COLO829 (cell line): ENCODE results near the gene BEGAIN.

Source experiments
- DNase-seq: peaks from one replicate; pipeline ENCODE4 v3.0.0; 2012; ENCODE audit warnings: low spot score

BEGAIN gene

DNA sequence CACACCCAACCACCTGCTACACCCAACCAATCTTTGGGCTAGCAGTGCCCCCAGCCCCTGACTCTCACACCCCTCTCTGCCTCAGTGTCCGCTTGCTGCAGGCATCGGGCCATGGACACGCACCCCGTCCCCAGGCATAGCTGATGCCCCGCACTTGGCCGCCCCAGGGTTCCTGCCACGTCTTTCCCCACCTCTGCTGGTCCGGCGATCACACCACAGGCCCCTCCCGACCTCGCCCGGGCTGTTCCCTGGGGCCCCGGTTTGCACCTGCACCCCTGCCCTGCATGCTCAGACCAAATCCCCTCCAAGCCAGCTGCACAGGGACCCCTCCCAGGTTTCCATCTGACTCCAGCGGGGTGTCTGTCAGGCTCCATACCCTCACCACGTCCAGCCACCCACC lies 38.3 kb downstream of the BEGAIN start:
- DNase-seq, result no peak

DNA sequence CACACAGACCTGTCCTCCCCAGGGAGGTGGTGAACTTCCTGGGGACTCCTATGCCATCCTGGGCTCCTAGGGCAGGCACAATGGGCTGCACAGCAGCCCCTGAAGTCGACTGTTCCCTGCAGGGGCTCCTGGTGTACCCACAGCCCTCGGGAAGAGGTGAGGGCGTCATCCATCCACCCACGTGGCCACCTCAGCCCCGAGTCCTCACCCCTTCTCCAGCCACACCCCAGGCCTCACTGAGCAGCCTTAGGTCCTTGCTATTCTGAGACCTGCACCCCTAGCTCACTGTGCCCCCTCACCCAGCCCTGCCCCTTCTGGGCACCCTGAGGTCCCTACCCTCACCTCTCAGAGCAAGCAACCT lies 38.9 kb downstream of the BEGAIN start:
- no peak for DNase-seq

DNA sequence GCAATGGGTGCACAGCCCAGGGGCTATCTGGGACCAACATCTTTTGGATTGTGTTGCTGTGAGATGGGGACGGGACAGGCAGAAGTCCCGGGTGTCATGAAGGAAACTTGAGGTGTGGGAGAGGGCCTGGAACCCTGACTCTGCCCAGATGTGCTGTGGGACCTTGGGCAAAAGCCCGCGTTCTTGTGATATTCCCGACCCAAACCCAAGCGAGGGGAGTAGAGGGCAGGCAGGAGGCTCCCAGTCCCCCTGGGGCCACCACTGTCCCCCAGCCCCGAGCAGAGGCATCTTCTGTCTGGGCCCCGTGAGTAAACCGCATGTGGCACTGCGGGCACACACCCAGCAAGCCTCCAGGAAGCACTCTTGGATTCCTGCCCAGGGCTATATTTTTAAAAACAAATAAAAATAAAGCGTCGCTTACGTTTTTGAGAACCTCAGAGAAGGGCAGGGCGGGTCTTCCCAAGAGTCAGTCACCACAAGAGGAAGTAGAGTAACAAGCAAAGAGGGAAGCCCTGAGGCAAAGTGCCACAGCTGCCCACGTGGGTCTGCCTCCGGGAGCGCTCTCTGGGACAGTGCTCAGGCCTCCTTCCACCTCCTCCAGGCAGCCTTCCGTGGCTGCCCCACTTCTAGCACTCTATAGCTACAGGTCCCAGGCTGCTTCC lies 39.5 kb downstream of the BEGAIN start:
- DNase-seq, result no peak

DNA sequence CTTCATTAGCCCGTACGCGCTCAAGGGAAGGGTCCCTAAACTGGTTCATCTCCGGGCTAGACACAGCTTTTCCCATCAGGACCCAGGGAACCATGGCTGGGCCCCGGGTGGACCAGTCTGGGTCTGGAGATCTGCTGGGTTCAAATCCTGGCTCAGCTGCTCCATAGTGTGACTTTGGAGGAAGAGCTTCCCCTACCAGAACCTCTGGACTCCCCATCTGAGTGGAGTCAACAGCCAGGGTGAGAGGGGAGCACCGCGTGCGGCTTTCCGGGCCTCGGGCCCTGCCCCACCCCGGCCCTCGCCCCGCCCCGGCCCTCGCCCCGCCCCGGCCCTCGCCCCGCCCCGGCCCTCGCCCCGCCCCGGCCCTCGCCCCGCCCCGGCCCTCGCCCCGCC lies 41.2 kb downstream of the BEGAIN start:
- DNase-seq, result no peak

DNA sequence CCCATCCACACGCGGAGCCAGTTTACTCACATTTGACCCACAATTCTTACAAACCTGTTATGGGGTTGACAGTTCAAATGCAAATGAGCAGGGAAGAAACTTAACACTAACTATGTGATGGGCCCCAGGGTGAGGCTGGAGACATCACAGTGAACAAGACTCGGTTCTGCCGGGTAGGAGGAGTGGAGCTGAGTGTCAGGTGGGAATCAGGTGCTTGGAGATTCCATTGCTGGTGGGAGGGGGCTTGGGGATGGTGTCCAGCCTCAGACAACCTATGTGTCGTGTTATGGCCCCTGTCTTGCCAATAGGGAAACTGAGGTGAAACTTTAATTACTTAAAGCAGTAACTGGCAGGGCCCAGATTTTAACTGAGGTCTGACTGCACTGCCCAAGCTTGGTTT lies 41.9 kb downstream of the BEGAIN start:
- no peak for DNase-seq

DNA sequence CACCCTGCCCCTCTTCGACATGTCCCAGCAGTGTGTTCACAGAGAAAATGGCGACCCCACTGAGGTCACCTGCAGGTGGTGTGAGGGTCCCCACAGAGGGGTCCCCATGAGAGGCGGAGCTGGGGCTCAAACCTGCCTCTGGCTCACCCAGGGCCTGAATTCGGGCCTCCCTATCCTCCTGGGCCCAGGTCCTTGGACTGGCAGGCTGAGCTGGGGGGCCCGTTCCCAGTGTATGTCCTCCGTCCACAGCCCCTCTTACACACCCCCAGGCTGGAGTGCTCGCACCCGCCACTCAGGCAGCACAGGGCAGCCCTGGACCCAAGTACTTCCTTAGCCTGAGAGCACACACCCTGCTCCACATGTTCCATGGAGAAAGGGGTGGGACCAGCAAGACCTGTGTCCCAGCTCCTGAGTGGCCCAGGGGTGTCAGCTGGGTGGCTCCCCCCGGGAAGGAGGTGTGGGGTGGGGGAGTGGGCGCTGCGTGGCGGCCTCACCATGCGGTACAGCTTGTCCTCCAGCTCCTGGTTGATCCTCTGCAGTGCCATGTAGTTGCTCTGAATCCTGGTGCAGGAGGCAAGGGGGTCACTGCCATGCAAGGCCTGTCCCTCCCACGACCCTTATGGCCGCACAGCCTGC lies 42.6 kb downstream of the BEGAIN start:
- no peak for DNase-seq

DNA sequence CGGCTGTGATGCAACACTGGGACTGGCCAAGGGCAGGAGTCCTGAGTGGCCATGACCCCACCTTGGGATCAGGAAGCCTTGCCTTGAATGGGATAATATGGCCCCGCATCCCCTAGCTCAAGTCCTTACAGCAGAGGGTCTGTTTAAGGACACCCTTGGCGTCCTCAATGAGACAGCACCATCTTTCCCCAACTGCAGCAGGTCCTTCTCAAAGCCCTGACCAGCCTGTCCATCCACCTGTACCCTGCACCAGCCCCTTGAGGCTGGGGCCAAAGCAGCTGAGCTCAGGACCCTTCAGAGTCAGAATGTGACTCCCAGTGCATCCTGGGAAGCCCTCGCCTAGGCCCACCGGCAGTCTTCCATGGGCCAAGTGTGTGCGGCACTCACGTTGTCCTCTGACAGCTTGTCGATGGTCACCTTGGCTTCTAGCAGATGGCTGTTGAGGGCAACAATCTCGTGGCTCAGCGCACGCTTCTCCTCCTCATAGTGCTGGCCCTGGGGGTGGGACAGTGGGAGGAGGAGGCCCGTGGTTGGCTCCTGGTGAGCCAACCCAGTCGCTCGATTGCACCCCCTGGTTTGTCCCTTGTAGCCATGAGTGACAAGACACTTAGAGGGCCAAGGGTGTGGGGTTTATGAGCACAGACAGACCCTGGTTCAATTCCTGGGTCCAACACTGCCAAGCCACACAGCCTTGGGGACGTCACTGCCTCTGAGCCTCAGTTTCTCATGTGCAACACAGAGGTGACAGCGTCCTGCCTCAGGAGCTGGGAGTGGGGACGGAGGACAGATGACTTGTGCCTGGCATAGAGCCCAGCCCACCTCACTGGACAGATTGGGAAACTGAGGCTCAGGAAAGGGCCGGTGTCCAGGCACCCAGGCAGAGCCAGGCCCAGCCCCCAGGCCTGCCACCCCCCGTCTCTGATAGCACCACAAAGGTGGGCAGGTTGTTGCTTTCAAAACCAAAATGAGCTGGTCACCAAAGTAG lies 43.5 kb downstream of the BEGAIN start:
- no peak for DNase-seq

DNA sequence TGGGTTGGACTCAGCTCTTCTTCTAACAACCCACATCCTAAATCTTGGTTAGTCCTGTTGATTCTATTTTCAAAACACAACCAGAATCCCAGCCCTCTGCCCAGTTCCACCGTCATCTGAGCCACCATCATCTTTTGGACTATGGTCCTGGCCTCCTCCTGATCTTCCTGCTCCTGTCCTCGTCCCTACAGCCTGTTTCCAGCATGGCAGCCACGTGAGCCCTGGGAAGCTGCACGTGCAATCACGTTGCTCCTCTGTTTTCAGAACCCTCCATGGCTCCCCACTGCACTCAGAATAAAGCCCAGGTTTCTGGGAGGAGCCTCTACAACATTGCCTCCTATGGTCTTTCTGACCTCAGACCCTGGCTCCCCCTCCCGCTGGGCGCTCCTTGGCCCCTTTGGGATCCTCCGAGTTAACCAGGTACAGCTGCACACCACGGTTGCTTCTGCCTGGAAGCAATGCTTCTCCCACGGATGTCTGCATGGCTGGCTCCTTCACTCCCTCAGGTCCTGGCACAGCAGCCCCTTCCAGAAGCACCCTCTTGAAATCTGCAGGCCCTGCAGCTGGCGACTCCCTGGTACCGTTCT lies 44.5 kb downstream of the BEGAIN start:
- no peak for DNase-seq

DNA sequence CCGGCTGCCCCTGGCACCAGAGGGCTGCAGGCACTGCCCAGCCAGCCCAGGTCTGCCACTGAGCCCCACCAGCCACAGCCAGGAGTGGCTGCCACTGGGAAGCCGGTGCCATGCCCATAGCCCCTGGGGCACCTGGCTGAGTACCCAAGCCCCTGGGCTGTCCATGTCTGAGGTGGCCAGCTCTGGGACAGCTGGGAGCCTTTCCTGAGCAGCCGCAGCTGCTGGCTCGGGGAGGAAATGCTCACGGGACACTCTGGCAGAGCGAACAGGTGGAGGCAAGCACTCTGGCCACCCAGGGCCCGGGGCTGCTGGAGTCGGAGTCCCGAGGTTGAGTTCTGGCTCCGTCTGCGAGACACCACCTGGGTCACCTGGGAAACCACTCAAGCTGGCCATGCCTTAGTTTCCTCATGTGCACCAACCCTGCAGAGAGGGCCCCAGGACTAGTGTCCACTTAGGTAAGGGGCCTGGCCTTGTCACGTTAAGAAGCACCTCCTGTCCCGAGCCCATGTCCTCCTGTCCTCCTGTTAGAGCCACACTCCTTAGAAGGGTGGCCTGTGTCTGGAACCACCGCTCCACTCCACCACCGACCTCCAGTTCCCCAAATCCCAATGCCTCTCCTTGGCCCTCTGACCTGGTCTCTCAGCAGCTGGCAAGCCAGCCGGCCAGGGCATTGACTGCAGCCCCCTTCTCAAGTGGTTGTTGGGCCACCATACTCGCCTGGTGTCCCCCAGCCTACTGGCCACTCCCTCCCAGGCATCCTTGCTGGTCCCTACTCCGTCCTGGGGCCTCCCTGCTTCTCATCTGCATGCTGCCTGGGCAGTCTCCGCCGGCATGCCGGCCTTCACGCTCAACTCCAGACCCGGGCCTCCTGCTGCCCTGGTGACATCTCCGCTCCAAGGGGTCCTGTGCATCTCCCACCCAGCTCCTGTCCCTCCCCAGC lies 45.3 kb downstream of the BEGAIN start:
- no peak for DNase-seq

DNA sequence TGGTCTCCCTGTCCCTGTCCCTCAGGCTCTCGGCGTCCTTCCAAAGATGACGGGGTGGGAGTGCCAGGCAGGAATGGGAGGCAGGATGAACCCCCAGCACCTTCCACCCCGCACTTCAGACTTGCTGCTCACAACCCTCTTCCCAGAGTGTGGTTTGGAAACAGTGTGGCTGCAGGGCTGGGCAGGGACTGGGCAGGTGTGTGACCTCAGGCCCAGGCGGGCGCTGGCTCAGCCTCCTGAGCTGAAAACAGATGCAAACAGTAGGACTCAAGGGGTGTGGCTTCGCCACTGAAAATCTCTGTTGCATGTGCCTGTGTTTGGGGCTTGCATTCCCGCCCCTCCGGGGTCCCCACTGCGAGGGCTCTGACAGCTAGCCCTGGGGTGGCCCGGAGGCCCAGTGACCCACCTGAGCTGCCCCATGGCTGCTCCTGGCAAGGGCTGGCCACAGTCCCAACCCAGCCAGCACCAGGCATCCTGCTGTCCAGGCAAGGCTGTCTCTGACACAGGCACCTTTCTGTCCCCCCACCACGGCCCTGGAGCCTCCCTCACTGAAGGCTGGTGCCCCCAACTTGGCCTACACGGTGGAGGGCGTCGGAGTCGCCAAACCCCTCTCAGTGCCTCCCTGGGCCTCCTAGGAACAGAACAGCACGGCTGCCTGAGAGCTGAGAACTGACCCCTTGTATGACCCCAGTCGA lies 46.1 kb downstream of the BEGAIN start:
- DNase-seq, result no peak

DNA sequence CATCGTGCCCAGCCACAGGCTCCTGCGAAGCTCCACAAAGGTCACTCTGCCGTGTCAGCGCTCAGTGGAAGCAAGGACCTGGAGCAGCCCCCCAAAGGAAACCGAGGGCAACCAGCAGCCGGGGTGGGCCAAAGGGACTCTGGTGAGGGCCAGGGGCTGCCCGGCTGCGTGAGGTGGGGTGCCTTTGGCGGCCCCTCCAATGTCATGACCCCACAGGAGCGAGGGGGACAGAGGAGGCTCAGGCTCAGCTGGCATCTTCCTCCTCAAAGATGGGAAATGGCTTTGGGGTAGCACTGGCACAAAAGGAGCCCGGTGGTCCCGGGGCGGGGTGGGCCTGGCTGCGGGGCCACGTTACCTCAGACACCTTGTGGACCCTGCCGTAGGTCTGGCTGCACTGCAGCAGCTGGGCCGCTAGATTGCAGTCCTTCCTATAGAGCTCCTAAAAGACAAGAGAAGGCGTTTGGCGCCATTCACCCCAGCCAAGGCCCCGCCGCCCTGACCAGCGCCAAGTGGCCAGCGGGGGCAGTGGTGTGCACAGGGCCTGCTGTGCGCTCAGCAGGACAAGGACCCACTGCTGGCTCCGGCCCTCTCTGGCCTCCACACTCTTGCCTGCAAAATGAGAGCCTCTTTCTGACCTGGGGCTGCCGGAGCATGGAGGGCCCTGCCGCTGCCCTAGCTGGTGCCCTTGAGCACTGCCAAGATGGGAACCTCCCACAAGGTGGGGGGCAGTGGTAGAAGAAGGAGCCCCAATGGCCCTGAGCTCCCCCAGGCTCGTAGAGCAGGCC lies 46.9 kb downstream of the BEGAIN start:
- peak; percentile 35 for DNase-seq

DNA sequence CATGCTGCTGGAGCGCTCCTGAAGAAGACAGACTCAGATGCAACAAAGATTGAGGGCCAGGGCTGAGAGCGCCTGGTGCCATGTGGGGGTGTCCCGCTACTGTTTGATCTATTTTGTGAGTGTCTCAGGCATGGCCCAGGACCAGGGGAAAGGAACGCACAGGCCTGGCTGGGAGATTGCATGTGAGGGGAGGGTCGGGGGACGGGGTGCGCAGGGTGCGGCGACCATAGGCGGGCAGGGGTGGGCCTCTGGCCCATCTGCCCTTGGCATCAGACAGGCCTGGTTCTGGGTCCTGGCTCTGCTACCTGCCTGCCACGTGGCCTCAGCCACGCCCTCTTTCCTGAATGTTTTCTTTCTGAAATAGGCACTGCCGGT lies 47.5 kb downstream of the BEGAIN start:
- no peak for DNase-seq

DNA sequence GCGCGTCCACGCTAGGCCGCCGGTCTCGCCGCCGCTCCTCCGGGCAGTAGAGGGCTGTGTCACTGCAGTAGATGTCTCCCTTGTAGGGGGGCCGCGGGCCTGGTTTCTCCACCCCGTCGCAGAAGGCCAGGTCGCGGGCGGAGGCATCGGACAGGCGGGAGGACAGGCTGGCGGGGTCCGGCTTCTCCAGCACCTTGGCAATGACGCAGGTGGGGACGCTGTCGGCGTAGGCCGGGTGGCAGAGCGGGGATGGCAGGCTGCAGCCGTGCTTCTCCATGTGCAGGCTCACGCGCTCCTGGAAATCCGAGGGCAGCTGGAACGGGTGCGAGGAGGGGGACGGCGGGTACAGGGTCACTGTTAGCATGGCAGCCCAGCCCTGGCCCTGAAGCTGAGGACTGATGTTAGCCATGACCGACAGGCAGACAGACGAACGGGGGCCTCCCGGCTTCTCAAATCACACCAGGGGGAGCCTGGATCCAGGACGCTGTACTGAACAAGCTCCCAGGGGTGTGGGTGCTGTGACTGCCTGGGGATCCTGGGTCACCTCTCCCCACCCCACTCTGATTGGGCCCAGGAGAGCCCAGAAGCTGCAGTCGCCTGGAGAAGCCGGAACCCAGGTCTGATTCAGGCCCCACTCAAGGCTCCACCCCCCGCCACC lies 48.1 kb downstream of the BEGAIN start:
- DNase-seq, result no peak

DNA sequence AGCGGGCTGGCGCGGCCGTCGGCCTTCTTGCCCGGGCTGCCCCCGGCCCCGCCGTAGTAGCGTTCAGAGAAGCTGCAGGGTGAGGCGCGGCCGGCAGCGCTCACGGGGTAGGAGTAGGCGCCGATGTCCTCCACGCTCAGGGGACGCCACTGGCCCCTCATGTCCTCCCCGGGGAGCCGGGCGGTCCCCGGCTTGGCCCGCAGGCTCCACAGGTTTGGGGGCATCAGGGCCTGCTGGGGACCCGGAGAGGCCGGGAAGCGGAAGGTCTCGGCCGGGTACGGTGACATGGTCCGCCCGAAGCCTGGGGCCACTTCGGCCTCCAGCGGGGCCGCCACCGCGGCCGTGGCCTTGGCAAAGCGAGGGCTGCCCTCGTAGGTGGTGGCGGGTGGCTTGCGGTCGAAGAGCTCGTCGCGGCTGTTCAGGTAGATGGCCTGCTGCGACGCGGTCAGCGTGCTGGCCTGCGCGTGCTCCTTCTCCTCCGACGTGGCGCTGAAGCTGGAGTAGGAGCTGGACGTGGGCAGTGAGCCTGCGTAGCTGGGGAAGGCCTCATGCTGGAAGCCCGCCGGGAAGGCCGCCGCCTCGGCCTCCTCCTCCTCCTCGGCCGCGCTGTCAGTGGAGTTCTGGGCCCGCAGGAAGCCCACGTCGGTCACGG lies 48.7 kb downstream of the BEGAIN start:
- DNase-seq, result no peak

DNA sequence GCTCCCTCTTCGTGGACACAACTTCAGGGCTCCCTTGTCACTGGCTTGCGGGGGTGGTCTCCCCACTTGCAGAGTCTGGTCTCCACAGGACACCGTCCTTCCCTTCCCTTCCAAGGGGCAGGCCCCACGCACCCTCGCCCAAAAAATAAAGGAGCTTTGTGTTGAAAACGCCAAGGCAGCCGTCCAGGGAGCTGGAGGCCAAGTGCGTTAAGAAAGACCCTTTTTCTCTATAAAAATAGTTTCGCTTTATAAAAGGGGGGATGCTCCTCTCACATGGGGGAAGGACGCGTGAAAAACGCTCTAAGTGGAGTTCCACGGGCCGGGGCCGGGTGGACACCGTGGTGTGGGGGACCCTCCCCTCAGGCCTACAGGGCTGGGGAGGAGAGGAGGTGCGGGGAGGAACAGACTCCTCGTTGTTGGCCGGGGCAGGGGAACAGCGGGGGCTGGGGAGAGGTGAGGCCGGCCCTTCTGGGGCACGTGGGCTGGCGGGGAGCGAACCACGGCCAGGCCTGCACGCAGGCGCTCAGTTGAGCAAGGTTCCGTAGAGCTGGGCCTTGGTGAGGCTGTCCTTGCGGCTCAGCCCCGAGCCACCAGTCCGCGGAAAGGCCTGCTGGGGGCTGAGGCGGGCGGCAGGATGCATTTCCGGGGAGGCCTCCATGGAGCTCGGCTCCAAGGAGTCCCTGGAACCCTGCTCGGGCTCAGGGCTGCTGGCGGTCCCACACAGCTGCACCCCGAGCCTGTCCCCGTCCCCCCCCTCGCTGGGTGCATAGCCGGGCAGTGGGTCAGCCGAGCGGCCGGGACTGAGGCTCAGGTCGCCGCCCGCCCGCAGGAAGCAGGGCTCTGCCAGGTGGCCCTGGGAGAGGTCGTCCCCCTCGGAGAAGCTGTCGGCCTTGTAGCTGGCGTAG lies 49.5 kb downstream of the BEGAIN start:
- peak; percentile 79 for DNase-seq

DNA sequence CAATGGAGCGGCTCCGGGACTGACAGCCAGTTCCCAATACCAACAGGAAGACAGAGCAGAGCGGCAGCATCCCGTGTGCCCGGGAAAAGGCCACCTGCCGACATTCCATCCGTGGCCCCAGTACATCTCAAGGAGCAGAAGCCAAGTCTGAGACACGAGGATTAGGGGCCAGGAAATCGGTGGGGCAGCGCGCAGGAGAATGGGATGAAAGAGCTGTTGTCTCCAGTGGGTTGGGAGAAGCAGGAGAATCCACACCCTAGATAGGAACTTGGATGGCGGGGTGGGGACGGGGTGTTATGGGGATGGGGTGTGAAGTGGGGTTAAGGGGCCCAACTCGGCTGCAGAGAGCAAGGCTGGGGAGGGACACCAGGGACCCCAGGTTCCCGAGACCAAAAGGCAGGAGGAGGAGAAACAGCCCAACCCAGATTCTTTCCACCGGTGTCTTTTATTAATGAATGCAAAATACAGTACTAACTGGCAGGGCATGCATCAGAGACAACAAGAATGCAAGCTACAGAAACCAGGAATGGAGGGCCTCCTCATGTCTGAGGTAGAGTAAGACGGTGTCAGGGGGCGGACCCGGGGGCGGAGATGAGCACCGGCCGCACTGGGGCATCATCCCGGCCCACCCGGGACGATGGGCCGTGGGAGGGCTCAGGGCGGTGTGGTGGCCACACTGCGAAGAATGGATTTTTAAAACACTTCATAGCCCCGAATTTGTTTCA lies 50.3 kb downstream of the BEGAIN start:
- no peak for DNase-seq

DNA sequence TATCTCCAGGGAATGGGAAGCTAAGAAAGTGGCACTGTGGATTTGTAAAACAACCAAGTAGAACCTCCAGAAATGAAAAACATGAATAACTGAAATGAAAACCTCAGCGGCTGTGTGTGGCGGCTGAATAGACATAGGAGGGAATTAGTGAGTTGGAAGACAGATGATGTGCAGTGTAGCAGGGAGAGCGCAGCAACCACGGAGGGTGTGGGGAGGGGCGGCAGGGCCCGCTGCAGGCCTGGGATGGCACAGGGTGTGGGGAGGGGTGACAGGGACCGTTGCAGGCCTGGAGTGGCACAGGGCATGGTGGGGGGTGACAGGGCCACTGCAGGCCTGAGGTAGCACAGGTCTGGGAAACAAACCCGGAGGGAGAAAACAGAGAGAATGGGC lies 51.1 kb downstream of the BEGAIN start:
- no peak for DNase-seq
